DND-41 (cell line): ENCODE data around the gene TMEM263.

Experiments used
- ATAC-seq: fragments of 200-7000 bp; cut with Tn5 transposase; 3 replicates; pipeline ENCODE4 v1.9.1; 2021; ENCODE audit warnings: low read depth; ENCODE audit not compliant: insufficient read depth
- DNase-seq: peaks from one replicate; pipeline ENCODE4 v3.0.0-alpha.2; 2020
- H2AFZ ChIP-seq: 2 replicates; pipeline ENCODE4 v1.6.0; 2012; ENCODE audit warnings: low read depth, low read length
- H3K27ac ChIP-seq: 2 replicates; pipeline ENCODE4 v1.5.1; 2012; ENCODE audit warnings: low read length, inconsistent platforms
- H3K27me3 ChIP-seq: fragments of 200-600 bp; sonication (generic); 2 replicates; pipeline ENCODE4 v1.6.0; 2012; ENCODE audit warnings: low read length, mild to moderate bottlenecking, inconsistent platforms; ENCODE audit not compliant: insufficient read depth, poor library complexity
- H3K36me3 ChIP-seq: 2 replicates; pipeline ENCODE4 v1.5.1; 2012; ENCODE audit warnings: low read length, inconsistent platforms; ENCODE audit not compliant: insufficient read depth
- H3K4me1 ChIP-seq: 2 replicates; pipeline ENCODE4 v1.5.1; 2012; ENCODE audit warnings: mild to moderate bottlenecking, low read length; ENCODE audit not compliant: insufficient read depth
- H3K4me2 ChIP-seq: 2 replicates; pipeline ENCODE4 v1.6.0; 2012; ENCODE audit warnings: mild to moderate bottlenecking, moderate library complexity, low read length, inconsistent platforms; ENCODE audit not compliant: insufficient read depth
- H3K4me3 ChIP-seq, 2 experiments: fragments of 200-600 bp in 1 of 2; shearing (Covaris generic) in 1 of 2; 2 replicates each; pipeline ENCODE4 v1.5.1; 2012 to 2016; ENCODE audit warnings: inconsistent platforms in 2 of 2, low read length in 2 of 2, mild to moderate bottlenecking in 2 of 2, low read depth in 1 of 2, moderate library complexity in 1 of 2
- H3K79me2 ChIP-seq: 2 replicates; pipeline ENCODE4 v1.6.0; 2012; ENCODE audit warnings: low read length, inconsistent platforms; ENCODE audit not compliant: insufficient read depth
- H3K9ac ChIP-seq: 2 replicates; pipeline ENCODE4 v1.6.0; 2012; ENCODE audit warnings: low read depth, mild to moderate bottlenecking, inconsistent platforms, low read length, moderate library complexity
- H3K9me3 ChIP-seq: 2 replicates; pipeline ENCODE4 v1.5.1; 2012; ENCODE audit warnings: low read length, moderate library complexity, mild to moderate bottlenecking, inconsistent platforms; ENCODE audit not compliant: insufficient read depth, severe bottlenecking
- H4K20me1 ChIP-seq: 2 replicates; pipeline ENCODE4 v1.6.0; 2012; ENCODE audit warnings: low read length; ENCODE audit not compliant: insufficient read depth
- CTCF ChIP-seq: IDR thresholded peaks from 2 replicates; pipeline ENCODE4 v1.5.1; 2012; ENCODE audit warnings: borderline replicate concordance, low read length, moderate library complexity, mild to moderate bottlenecking; ENCODE audit not compliant: poor library complexity, severe bottlenecking; ENCODE audit errors: extremely low read depth
- EZH2 ChIP-seq: IDR thresholded peaks from 3 replicates; pipeline ENCODE4 v1.6.1; 2012; ENCODE audit warnings: borderline replicate concordance, low read depth, mild to moderate bottlenecking, moderate library complexity, low read length, inconsistent platforms; ENCODE audit not compliant: severe bottlenecking

Gene TMEM263

GRCh38 chr12:107012736-107013425 lies 57.2 kb downstream of the TMEM263 start:
- H3K9me3 ChIP-seq, result peaks cover 2% of the 10 kb centered on the region
- no peaks in the 10 kb centered on the region for H3K27me3 ChIP-seq
- peaks cover 11% of the 10 kb centered on the region; the same call in 1 of the 2 replicates for H3K36me3 ChIP-seq
- no peak overlapping the region for H2AFZ ChIP-seq
- H3K79me2 ChIP-seq, result no peaks in the 10 kb centered on the region
- no peak overlapping the region for H3K4me2 ChIP-seq
- H3K4me1 ChIP-seq, result no peaks in the 10 kb centered on the region
- H3K9ac ChIP-seq, result no peak overlapping the region
- H3K4me3 ChIP-seq, result no peak overlapping the region
- no peak overlapping the region for H3K27ac ChIP-seq
- no peak for DNase-seq
- TF ChIP-seq EZH2 (no peak), CTCF (no peak)
- no peak for ATAC-seq
- H4K20me1 ChIP-seq, result no peaks in the 10 kb centered on the region

DNA sequence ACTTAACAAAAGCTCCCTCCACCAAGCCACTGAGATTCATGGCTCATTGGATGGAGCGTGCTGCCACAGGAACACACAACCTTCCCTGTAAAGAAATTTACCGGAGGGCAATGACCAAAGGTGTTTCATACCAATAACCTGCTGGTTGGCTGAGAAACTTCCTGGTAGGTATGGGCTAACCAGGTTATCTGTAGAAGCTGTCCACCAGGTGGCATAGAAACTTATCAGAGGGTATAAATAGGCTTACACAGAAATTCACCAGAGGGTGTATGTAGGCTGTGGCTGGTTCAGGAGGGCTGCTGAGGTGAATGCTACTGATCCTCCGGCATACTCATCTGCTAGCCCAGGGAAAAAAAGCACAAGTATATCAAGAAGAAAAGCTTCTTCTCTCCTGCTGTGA lies 58.3 kb downstream of the TMEM263 start:
- Histone ChIP-seq H3K4me1 (no peaks in the 10 kb centered on the region), H3K79me2 (no peaks in the 10 kb centered on the region), H3K27me3 (no peaks in the 10 kb centered on the region), H3K4me2 (no peak overlapping the region), H3K4me3 (no peak overlapping the region), H2AFZ (no peak overlapping the region), H3K27ac (no peak overlapping the region), H3K9ac (no peak overlapping the region), H4K20me1 (no peaks in the 10 kb centered on the region), H3K9me3 (peaks cover 2% of the 10 kb centered on the region), H3K36me3 (peaks cover 11% of the 10 kb centered on the region; the same call in 1 of the 2 replicates)
- DNase-seq (no peak), ATAC-seq (no peak)
- TF ChIP-seq CTCF, result no peak
- TF ChIP-seq EZH2, result no peak

DNA sequence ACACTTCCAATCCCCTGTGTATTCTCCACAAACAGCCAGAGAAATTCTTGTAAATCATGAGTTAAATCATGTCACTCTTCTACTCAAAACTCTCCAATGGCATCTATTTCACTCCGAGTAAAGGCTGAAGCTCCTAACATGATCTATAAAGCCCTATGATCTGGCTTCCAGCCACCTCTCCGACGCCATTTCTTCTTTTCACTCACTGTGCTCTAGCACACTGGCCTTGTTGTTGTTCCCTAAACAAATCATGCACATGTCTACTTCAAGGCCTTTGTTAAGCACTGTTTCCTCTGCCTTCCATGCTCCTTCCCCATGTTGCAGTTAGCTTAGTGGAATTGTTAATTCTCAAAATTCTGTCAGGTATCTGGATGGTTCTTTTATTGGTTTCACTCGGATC lies 61.3 kb downstream of the TMEM263 start:
- H3K4me3 ChIP-seq, result no peak overlapping the region
- TF ChIP-seq EZH2 (no peak), CTCF (no peak)
- H3K4me2 ChIP-seq, result no peak overlapping the region
- H3K79me2 ChIP-seq, result no peaks in the 10 kb centered on the region
- no peaks in the 10 kb centered on the region for H3K4me1 ChIP-seq
- ATAC-seq (no peak), DNase-seq (no peak)
- H3K27ac ChIP-seq, result no peak overlapping the region
- no peaks in the 10 kb centered on the region for H4K20me1 ChIP-seq
- no peaks in the 10 kb centered on the region for H3K9me3 ChIP-seq
- H3K9ac ChIP-seq, result no peak overlapping the region
- H3K36me3 ChIP-seq, result peaks cover 23% of the 10 kb centered on the region; the same call in 1 of the 2 replicates
- no peaks in the 10 kb centered on the region for H3K27me3 ChIP-seq
- no peak overlapping the region for H2AFZ ChIP-seq

DNA sequence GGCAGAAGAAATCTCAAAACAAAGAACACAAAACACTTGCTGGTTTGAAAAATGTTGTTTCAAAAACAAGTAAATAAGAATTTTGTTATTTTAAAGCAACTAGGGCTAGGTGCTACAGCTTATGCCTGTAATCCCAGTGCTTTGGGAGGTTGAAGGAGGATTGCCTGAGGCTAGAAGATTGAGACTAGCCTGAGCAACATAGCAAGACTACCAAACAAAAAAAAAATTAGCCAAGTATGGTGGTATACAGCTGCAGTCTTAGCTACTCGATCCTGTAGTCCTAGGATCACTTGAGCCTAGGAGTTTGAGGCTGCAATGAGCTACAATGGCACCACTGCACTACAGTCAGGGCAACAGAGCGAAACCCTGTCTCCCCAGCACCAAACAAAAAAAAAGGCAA lies 63.8 kb downstream of the TMEM263 start:
- Histone ChIP-seq H3K9ac (no peak overlapping the region), H3K79me2 (no peaks in the 10 kb centered on the region), H3K4me2 (no peak overlapping the region), H2AFZ (no peak overlapping the region), H4K20me1 (no peaks in the 10 kb centered on the region), H3K27ac (no peak overlapping the region), H3K4me3 (no peak overlapping the region), H3K36me3 (peaks cover 19% of the 10 kb centered on the region; the same call in 1 of the 2 replicates), H3K9me3 (no peaks in the 10 kb centered on the region), H3K27me3 (no peaks in the 10 kb centered on the region), H3K4me1 (no peaks in the 10 kb centered on the region)
- no peak for TF ChIP-seq EZH2
- no peak for TF ChIP-seq CTCF
- ATAC-seq, result no peak
- no peak for DNase-seq
